ENCODE data around the gene SNX30.

DNA sequence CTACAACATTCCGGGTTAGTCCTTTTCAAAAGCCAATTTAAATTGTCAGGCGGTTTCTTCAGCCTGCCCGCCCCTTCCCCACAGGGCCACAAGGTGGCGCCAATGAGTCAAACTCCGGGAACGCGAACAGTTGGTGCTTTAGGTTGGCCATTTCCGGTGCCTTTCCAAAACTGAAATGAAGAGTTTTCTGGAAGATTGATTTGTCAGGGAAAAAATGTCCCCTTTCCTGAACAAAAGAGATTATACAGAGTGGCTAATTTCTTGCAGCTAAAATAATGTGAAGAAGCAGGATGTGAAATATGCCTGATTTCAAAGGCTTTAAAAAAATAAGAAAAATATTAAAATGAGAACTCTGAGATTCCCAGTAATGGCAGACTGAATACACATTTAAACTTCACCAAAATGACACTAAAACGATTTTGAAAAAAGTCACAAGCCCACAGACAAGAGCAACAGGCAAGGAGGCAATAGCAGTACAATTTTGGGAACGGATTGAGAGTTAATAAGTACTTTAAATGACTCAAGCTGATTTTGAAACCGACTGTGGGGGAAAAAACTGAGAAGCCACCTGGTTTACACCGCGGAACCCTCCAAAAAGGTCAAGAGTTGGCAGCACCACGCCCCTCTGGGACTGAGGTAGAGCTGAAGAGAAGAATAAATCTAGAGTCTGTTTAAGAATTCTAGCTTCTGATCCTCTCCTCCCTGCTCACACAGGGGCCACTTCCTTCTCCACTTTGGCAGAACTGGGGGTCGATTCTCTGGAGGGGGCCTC is 94.4 kb downstream of the SNX30 start:
- TF ChIP-seq POLR2A (IDR thresholded peaks at IDR 0.05; ENCODE audit: borderline replicate concordance, extremely low read depth, insufficient read depth, insufficient read length) (no peak), EZH2 (IDR thresholded peaks at IDR 0.05) (no peak), SP1 (IDR thresholded peaks at IDR 0.05; ENCODE audit: low read depth) (0 out of 2 replicates have a peak, but pooled peaks have one; percentile 6)
- TF ChIP-seq, protein P1, sequence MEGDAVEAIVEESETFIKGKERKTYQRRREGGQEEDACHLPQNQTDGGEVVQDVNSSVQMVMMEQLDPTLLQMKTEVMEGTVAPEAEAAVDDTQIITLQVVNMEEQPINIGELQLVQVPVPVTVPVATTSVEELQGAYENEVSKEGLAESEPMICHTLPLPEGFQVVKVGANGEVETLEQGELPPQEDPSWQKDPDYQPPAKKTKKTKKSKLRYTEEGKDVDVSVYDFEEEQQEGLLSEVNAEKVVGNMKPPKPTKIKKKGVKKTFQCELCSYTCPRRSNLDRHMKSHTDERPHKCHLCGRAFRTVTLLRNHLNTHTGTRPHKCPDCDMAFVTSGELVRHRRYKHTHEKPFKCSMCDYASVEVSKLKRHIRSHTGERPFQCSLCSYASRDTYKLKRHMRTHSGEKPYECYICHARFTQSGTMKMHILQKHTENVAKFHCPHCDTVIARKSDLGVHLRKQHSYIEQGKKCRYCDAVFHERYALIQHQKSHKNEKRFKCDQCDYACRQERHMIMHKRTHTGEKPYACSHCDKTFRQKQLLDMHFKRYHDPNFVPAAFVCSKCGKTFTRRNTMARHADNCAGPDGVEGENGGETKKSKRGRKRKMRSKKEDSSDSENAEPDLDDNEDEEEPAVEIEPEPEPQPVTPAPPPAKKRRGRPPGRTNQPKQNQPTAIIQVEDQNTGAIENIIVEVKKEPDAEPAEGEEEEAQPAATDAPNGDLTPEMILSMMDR (IDR thresholded peaks at IDR 0.05 in 2 of 3, conservative IDR thresholded peaks at IDR 0.05 in 1 of 3; ENCODE audit: borderline replicate concordance in 1 of 3, insufficient read depth in 1 of 3, low read depth in 2 of 3, low read length in 2 of 3) = peak; percentile 94 to 98 (median 98)
- TF ChIP-seq, protein P2, sequence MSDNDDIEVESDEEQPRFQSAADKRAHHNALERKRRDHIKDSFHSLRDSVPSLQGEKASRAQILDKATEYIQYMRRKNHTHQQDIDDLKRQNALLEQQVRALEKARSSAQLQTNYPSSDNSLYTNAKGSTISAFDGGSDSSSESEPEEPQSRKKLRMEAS (IDR thresholded peaks at IDR 0.05) = 0 out of 2 replicates have a peak, but pooled peaks have one; percentile 26
